ENCODE measurements around the gene SLC43A3.
"Not testable (repeated sequence)": the region's sequence is repeated elsewhere in the genome, so short reads cannot be mapped to it uniquely, and the experiment has no call there.

SLC43A3 gene

GRCh38 chr11:57403802-57404147 is 23.1 kb downstream of the SLC43A3 start:
- no peak for DNase-seq

- not testable (repeated sequence) for DNase-seq
Observed at GRCh38 chr11:57403003-57403801, 23.7 kb downstream of the SLC43A3 start.

GRCh38 chr11:57402188-57403002 is 24.5 kb downstream of the SLC43A3 start:
- DNase-seq, result no peak

DNA sequence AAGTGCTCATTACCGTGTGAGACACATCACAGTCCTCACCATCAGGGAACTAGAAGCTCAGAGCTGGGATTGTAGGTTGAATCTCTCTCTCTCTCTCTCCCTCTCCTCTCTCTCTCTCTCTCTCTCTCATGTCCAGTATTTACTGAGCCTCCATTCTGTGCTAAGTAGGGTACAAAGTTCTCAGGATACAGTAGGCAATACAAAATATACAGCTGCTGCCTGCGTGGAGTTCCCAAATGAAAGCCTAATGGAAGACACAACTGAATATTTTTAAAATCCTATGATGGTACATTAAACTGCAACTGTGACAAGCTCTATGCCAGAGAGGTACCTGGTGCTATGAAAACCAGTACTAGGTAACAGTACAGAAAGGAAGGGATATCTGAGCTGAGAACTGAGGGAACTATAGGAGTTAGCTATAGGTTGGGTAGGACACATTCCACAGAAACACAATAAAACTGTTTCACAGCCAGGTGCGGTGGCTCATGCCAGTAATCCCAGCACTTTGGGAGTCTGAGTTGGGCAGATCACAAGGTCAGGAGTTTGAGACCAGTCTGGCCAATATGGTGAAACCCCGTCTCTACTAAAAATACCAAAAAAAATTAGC is 26.8 kb downstream of the SLC43A3 start:
- no peak for DNase-seq

GRCh38 chr11:57399221-57399620 is 27.7 kb downstream of the SLC43A3 start:
- DNase-seq, result no peak

GRCh38 chr11:57397394-57397990 is 29.4 kb downstream of the SLC43A3 start:
- DNase-seq, result no peak

GRCh38 chr11:57396744-57397143 is 30.2 kb downstream of the SLC43A3 start:
- DNase-seq, result no peak

- DNase-seq, result no peak
Observed at GRCh38 chr11:57395905-57396623, 30.9 kb downstream of the SLC43A3 start.

- DNase-seq, result no peak
Observed at GRCh38 chr11:57394203-57394965, 32.5 kb downstream of the SLC43A3 start.

- DNase-seq, result no peak
Observed at GRCh38 chr11:57392763-57393105, 34.2 kb downstream of the SLC43A3 start.

GRCh38 chr11:57392066-57392762 is 34.7 kb downstream of the SLC43A3 start:
- no peak for DNase-seq

DNA sequence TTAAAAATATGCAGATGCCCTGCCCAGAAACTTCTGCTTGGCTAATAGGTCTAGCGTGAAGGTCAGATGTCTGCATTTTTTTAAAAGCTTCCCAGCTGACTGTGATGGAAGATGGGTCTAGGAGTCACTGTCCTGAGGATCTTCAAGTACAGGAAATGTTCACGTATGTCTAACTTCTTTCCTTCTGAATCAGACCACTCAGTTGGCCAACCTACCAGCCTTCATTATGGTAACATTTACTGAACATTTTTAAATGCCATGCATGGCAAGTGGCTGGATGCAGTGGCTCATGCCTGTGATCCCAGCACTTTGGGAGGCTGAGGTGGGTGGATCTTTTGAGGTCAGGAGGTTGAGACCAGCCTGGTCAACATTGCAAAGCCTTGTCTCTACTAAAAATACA is 35.4 kb downstream of the SLC43A3 start:
- no peak for DNase-seq

- no peak for DNase-seq
Observed at GRCh38 chr11:57391111-57391510, 35.8 kb downstream of the SLC43A3 start.

- no peak for DNase-seq
Observed at GRCh38 chr11:57390535-57390934, 36.4 kb downstream of the SLC43A3 start, which contains the start of gene PRG2. PRG2 (minus strand) TSS chr11:57390650; CDS start chr11:57389944, 706 bp downstream.

GRCh38 chr11:57387289-57388030 is 39.5 kb downstream of the SLC43A3 start:
- DNase-seq, result no peak

GRCh38 chr11:57386178-57386940 is 40.6 kb downstream of the SLC43A3 start:
- DNase-seq, result no peak

DNA sequence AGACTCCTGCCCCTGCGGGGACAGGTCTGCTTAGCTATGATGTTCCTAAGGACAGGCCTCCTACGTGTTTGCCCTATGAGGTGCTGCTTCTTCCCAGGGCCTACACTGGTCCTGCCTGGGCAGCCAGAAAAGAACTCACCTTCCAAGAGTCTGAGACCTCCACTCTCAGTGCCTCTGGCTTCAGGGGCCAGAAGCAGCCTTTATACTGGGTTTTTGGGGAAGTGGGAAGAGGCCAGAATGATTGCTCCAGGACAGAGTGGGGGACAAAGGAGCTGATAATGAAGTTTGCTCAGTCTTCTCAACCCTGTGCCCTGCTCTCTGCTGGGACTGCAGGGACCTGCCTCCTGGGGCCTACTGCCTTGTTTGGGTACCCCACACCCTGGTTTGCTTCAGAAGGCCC is 45.9 kb downstream of the SLC43A3 start, which contains the start of gene PRG3:
Gene PRG3 (minus strand): TSS at position 176 of the 400 bp plus-strand sequence. CDS start 442 bp downstream, outside the sequence.
- DNase-seq, result no peak

GRCh38 chr11:57379732-57380131 is 47.2 kb downstream of the SLC43A3 start:
- no peak for DNase-seq

DNA sequence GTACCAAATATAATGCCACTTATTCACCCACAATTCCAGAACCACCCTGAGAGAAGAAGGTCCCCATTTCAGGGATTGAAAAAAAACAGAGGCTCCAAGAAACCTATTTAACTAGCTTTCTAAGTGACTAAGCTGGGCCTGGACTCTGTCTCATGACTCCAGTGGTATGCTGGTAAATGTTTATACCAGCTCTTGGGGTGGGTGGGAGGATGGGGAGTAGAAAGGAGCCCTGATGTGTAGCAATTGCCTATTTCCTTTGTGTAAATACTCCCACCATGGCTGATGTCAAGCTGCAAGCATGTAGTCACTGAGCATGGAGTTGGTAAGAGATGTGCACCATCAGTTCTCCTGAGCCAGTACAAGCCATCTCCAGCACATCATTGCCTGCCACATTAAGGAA is 48.7 kb downstream of the SLC43A3 start:
- no peak for DNase-seq

- no peak for DNase-seq
Observed at GRCh38 chr11:57377107-57377506, 49.8 kb downstream of the SLC43A3 start.

Measured in CD4-positive, alpha-beta T cell treated with Interferon gamma for 1 hour (primary cell).